ENCODE data around the gene RPL18A. TPM values are rescaled to one million over a fixed set of nuclear protein-coding genes. Genes with fewer than 3 reads are reported as not detected.

Gene RPL18A
- total RNA-seq, 1 donor from 2014 or later = 975 TPM

DNA sequence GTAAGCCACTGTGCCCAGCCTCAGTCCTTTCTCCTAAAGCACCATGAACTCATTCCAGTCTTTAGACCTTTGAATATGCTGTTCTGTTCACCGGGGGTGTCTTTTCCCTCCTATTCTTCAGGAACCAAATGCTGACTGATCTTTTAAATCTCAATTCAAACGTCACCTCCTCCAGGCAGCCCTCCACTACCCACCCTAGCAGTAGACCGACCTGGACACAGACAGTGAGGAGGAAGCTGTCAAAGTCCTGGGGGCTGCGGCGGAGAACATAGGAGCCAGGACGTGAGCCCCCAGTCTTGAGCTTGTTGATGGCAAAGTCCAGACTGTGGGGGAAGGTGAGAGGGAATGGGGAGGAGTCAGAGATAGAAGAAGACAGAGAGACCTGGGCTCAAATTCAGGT, 19.7 kb upstream of the RPL18A start:
- H3F3A ChIP-seq (ENCODE audit: low read depth) = peaks cover 3% of the 10 kb centered on the region
- no peaks in the 10 kb centered on the region for H3K9me3 ChIP-seq (ENCODE audit: low read depth)
- H3K79me2 ChIP-seq (ENCODE audit: low read depth) = no peaks in the 10 kb centered on the region
- Mint-ChIP-seq H3K4me1 (peaks cover 27% of the 10 kb centered on the region), H3K4me3 (peak overlapping the region; percentile 28), H3K27me3 (ENCODE audit: insufficient read depth, low read depth) (peaks cover 13% of the 10 kb centered on the region), H3K9me3 (no peaks in the 10 kb centered on the region), H3K36me3 (no peaks in the 10 kb centered on the region), H3K27ac (no peak overlapping the region)
- H4K20me1 ChIP-seq (ENCODE audit: low read depth) = no peaks in the 10 kb centered on the region
- H3K4me2 ChIP-seq = no peak overlapping the region
- no peak overlapping the region for H2AFZ ChIP-seq (replicated peaks)
- TF ChIP-seq EZH2 (IDR thresholded peaks at IDR 0.05) = no peak
- TF ChIP-seq, protein P1, sequence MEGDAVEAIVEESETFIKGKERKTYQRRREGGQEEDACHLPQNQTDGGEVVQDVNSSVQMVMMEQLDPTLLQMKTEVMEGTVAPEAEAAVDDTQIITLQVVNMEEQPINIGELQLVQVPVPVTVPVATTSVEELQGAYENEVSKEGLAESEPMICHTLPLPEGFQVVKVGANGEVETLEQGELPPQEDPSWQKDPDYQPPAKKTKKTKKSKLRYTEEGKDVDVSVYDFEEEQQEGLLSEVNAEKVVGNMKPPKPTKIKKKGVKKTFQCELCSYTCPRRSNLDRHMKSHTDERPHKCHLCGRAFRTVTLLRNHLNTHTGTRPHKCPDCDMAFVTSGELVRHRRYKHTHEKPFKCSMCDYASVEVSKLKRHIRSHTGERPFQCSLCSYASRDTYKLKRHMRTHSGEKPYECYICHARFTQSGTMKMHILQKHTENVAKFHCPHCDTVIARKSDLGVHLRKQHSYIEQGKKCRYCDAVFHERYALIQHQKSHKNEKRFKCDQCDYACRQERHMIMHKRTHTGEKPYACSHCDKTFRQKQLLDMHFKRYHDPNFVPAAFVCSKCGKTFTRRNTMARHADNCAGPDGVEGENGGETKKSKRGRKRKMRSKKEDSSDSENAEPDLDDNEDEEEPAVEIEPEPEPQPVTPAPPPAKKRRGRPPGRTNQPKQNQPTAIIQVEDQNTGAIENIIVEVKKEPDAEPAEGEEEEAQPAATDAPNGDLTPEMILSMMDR (IDR thresholded peaks at IDR 0.05) = no peak
- TF ChIP-seq EZH2phosphoT487 (IDR thresholded peaks at IDR 0.05) = no peak
- H3K4me3 ChIP-seq = no peak overlapping the region
- peaks cover 56% of the 10 kb centered on the region for H3K27me3 ChIP-seq
- H3K36me3 ChIP-seq = no peaks in the 10 kb centered on the region
- no peak overlapping the region for H3K9ac ChIP-seq
- peaks cover 10% of the 10 kb centered on the region for H3K4me1 ChIP-seq
- H3K27ac ChIP-seq = no peak overlapping the region
- no peak for DNase-seq (ENCODE audit: low spot score)

DNA sequence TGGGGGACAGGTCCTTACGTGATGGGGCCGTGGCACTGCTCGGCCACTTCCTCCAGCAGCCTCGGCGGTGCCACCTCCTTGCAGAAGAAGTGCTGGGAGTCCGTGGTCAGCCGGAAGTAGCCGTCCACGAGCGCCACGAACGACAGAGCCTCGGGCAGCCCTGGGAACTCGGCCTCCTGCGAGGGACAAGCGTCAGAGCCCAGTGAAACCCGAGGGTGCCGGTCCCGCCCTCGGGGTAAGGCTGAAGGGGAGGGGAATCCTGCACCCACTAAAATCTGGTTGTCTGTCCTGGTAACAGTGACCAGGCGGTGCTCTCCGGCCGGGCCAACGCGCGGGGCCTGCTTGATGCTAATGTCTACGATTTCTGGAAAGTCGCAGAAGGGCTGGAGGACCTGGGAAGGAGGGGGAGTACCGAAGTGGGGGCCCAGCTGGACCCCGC, 18.3 kb upstream of the RPL18A start:
- no peaks in the 10 kb centered on the region for H4K20me1 ChIP-seq (ENCODE audit: low read depth)
- H3K9ac ChIP-seq = no peak overlapping the region
- peak overlapping the region; percentile 50 for H3K4me3 ChIP-seq
- TF ChIP-seq EZH2phosphoT487 (IDR thresholded peaks at IDR 0.05) (no peak), EZH2 (IDR thresholded peaks at IDR 0.05) (no peak)
- TF ChIP-seq, protein P1 (IDR thresholded peaks at IDR 0.05) = no peak
- no peak overlapping the region for H3K27ac ChIP-seq
- no peaks in the 10 kb centered on the region for H3K36me3 ChIP-seq
- Mint-ChIP-seq H3K36me3 (no peaks in the 10 kb centered on the region), H3K27me3 (ENCODE audit: insufficient read depth, low read depth) (peaks cover 15% of the 10 kb centered on the region), H3K4me1 (peaks cover 20% of the 10 kb centered on the region), H3K9me3 (no peaks in the 10 kb centered on the region), H3K27ac (peak overlapping the region; percentile 63), H3K4me3 (peak overlapping the region; percentile 82)
- no peak for DNase-seq (ENCODE audit: low spot score)
- no peaks in the 10 kb centered on the region for H3F3A ChIP-seq (ENCODE audit: low read depth)
- H2AFZ ChIP-seq (replicated peaks) = peak overlapping the region; percentile 87
- peaks cover 56% of the 10 kb centered on the region for H3K27me3 ChIP-seq
- no peaks in the 10 kb centered on the region for H3K9me3 ChIP-seq (ENCODE audit: low read depth)
- H3K4me2 ChIP-seq = peak overlapping the region; percentile 92
- no peaks in the 10 kb centered on the region for H3K79me2 ChIP-seq (ENCODE audit: low read depth)
- H3K4me1 ChIP-seq = peaks cover 7% of the 10 kb centered on the region

DNA sequence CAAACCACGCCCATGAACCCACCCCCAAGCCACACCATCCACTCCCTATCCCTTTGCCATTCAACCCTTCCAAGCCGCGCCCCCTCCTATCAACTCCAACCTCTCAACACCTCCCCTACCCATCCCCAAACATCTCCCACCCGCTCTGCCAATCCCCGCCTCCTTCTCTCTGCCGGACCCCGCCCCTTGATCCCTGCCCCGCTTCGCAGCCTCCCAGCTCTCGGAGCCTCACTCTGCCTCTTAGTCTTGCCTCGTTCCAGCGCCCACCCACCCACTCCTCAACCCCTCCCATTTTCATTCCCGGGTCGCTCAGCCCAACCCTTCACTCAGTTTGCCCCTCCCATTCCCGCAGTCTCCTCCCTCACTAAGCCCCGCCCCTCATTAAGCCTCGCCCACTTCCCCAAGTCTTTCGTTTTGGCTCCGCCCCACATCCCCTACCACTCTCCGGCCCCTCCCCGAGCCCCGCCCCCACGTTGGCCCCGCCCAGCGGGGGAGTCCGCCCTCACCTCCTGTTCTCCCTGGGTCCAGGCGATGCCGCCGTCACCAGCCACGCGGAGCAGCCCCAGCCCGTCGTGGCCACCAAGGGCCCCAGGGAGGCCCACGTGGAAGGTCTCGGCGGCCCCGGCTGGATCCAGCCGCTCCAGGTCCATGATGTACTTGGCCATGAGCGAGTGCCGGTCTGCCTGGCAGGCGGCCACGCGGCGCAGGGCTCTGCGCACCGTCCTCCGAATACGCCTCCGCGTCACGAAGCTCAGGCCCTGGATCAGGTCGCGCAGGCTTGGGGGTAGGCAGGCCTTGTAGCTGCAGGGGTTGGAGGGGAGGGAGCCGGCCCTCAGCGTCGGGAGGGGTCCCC, 17.7 kb upstream of the RPL18A start:
- H3K9me3 Mint-ChIP-seq = no peaks in the 10 kb centered on the region
- H3K27ac Mint-ChIP-seq = no peak overlapping the region
- Histone ChIP-seq H3K9ac (no peak overlapping the region), H3K9me3 (ENCODE audit: low read depth) (no peaks in the 10 kb centered on the region), H3K36me3 (no peaks in the 10 kb centered on the region), H4K20me1 (ENCODE audit: low read depth) (no peaks in the 10 kb centered on the region), H3K4me1 (peaks cover 7% of the 10 kb centered on the region), H3F3A (ENCODE audit: low read depth) (no peaks in the 10 kb centered on the region), H3K4me2 (peak overlapping the region; percentile 92), H2AFZ (replicated peaks) (peak overlapping the region; percentile 87), H3K27me3 (peaks cover 56% of the 10 kb centered on the region), H3K79me2 (ENCODE audit: low read depth) (no peaks in the 10 kb centered on the region), H3K4me3 (peak overlapping the region; percentile 50), H3K27ac (no peak overlapping the region)
- H3K4me1 Mint-ChIP-seq = peaks cover 16% of the 10 kb centered on the region
- no peaks in the 10 kb centered on the region for H3K36me3 Mint-ChIP-seq
- DNase-seq (ENCODE audit: low spot score) = peak; percentile 97
- peaks cover 15% of the 10 kb centered on the region for H3K27me3 Mint-ChIP-seq (ENCODE audit: insufficient read depth, low read depth)
- peak overlapping the region; percentile 82 for H3K4me3 Mint-ChIP-seq
- TF ChIP-seq EZH2 (IDR thresholded peaks at IDR 0.05) (no peak), EZH2phosphoT487 (IDR thresholded peaks at IDR 0.05) (no peak)
- TF ChIP-seq, protein P1 (IDR thresholded peaks at IDR 0.05) = no peak

All from neural progenitor cell (in vitro differentiated cells).